C4-2B (cell line): ENCODE results near the gene ZNF598.

Experiments
- ZFX ChIP-seq: fragments of 450-650 bp; IDR thresholded peaks from 2 replicates; pipeline ENCODE4 v1.6.1; 2017
- TF ChIP-seq, protein P1 (sequence below): fragments of 450-650 bp; conservative IDR thresholded peaks from 2 replicates; pipeline ENCODE4 v1.5.1; 2017; ENCODE audit warnings: mild to moderate bottlenecking

- TF ChIP-seq, protein P1, sequence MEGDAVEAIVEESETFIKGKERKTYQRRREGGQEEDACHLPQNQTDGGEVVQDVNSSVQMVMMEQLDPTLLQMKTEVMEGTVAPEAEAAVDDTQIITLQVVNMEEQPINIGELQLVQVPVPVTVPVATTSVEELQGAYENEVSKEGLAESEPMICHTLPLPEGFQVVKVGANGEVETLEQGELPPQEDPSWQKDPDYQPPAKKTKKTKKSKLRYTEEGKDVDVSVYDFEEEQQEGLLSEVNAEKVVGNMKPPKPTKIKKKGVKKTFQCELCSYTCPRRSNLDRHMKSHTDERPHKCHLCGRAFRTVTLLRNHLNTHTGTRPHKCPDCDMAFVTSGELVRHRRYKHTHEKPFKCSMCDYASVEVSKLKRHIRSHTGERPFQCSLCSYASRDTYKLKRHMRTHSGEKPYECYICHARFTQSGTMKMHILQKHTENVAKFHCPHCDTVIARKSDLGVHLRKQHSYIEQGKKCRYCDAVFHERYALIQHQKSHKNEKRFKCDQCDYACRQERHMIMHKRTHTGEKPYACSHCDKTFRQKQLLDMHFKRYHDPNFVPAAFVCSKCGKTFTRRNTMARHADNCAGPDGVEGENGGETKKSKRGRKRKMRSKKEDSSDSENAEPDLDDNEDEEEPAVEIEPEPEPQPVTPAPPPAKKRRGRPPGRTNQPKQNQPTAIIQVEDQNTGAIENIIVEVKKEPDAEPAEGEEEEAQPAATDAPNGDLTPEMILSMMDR, result no peak
- no peak for TF ChIP-seq ZFX
Observed at GRCh38 chr16:2037647-2038381, 28.2 kb upstream of the ZNF598 start.
